MM.1S (cell line): ENCODE data around the gene SLC25A28.

Source experiments
- EZH2 ChIP-seq: fragments of 300-600 bp; sonication (generic); optimal IDR thresholded peaks from 2 replicates; pipeline ENCODE3; 2017; ENCODE audit warnings: low read depth, mild to moderate bottlenecking, antibody characterized with exemption, low read length, mixed read lengths
- EZH2phosphoT487 ChIP-seq: fragments of 300-600 bp; sonication (generic); IDR thresholded peaks from 2 replicates; pipeline ENCODE4 v1.6.1; 2018; ENCODE audit warnings: antibody characterized with exemption, low read length
- TF ChIP-seq, protein P1 (sequence below): fragments of 300-600 bp; sonication (generic); IDR thresholded peaks from 2 replicates; pipeline ENCODE4 v1.5.1; 2016; ENCODE audit warnings: antibody characterized with exemption, low read length, mixed read lengths

DNA sequence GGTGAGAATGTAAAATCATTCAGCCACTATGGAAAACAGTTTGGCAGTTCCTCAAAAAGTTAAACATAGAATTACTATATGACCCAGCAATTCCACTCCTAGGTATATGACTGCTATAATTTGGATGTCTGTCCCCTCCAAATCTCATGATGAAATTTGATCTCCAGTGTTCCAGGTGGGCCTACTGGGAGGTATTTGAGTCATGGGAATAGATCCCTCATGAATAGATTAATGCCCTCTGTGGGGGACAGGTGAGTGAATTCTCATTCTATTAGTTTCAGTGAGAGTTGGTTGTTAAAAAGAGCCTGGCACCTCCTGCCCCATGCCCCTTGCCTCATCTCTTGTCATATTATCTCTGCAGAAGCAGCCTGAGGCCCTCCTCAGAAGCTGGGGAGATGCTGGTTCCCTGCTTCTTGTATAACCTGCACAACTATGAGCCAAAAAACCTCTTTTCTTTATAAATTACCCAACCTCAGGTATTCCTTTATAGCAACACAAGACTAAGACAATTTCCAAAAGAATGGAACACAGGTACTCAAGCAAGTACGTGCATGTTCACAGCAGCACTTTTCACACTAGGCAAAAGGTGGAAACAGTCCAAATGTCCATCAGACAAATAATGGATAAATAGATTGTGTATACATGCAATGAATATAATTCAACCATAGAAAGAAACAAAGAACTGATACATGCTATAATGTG is 8.8 kb upstream of the SLC25A28 start:
- TF ChIP-seq, protein P1, sequence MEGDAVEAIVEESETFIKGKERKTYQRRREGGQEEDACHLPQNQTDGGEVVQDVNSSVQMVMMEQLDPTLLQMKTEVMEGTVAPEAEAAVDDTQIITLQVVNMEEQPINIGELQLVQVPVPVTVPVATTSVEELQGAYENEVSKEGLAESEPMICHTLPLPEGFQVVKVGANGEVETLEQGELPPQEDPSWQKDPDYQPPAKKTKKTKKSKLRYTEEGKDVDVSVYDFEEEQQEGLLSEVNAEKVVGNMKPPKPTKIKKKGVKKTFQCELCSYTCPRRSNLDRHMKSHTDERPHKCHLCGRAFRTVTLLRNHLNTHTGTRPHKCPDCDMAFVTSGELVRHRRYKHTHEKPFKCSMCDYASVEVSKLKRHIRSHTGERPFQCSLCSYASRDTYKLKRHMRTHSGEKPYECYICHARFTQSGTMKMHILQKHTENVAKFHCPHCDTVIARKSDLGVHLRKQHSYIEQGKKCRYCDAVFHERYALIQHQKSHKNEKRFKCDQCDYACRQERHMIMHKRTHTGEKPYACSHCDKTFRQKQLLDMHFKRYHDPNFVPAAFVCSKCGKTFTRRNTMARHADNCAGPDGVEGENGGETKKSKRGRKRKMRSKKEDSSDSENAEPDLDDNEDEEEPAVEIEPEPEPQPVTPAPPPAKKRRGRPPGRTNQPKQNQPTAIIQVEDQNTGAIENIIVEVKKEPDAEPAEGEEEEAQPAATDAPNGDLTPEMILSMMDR: no peak
- TF ChIP-seq EZH2: no peak
- TF ChIP-seq EZH2phosphoT487: no peak
